DND-41 (cell line): Measurements from ENCODE around the gene DNAH17.

Source experiments
- ATAC-seq: fragments of 200-7000 bp; cut with Tn5 transposase; 3 replicates; pipeline ENCODE4 v1.9.1; 2021; ENCODE audit warnings: low read depth; ENCODE audit not compliant: insufficient read depth
- DNase-seq: peaks from one replicate; pipeline ENCODE4 v3.0.0-alpha.2; 2020
- H2AFZ ChIP-seq: 2 replicates; pipeline ENCODE4 v1.6.0; 2012; ENCODE audit warnings: low read depth, low read length
- H3K27ac ChIP-seq: 2 replicates; pipeline ENCODE4 v1.5.1; 2012; ENCODE audit warnings: low read length, inconsistent platforms
- H3K27me3 ChIP-seq: fragments of 200-600 bp; sonication (generic); 2 replicates; pipeline ENCODE4 v1.6.0; 2012; ENCODE audit warnings: low read length, mild to moderate bottlenecking, inconsistent platforms; ENCODE audit not compliant: insufficient read depth, poor library complexity
- H3K36me3 ChIP-seq: 2 replicates; pipeline ENCODE4 v1.5.1; 2012; ENCODE audit warnings: low read length, inconsistent platforms; ENCODE audit not compliant: insufficient read depth
- H3K4me1 ChIP-seq: 2 replicates; pipeline ENCODE4 v1.5.1; 2012; ENCODE audit warnings: mild to moderate bottlenecking, low read length; ENCODE audit not compliant: insufficient read depth
- H3K4me2 ChIP-seq: 2 replicates; pipeline ENCODE4 v1.6.0; 2012; ENCODE audit warnings: mild to moderate bottlenecking, moderate library complexity, low read length, inconsistent platforms; ENCODE audit not compliant: insufficient read depth
- H3K4me3 ChIP-seq, 2 experiments: fragments of 200-600 bp in 1 of 2; shearing (Covaris generic) in 1 of 2; 2 replicates each; pipeline ENCODE4 v1.5.1; 2012 to 2016; ENCODE audit warnings: inconsistent platforms in 2 of 2, low read length in 2 of 2, mild to moderate bottlenecking in 2 of 2, low read depth in 1 of 2, moderate library complexity in 1 of 2
- H3K79me2 ChIP-seq: 2 replicates; pipeline ENCODE4 v1.6.0; 2012; ENCODE audit warnings: low read length, inconsistent platforms; ENCODE audit not compliant: insufficient read depth
- H3K9ac ChIP-seq: 2 replicates; pipeline ENCODE4 v1.6.0; 2012; ENCODE audit warnings: low read depth, mild to moderate bottlenecking, inconsistent platforms, low read length, moderate library complexity
- H3K9me3 ChIP-seq: 2 replicates; pipeline ENCODE4 v1.5.1; 2012; ENCODE audit warnings: low read length, moderate library complexity, mild to moderate bottlenecking, inconsistent platforms; ENCODE audit not compliant: insufficient read depth, severe bottlenecking
- H4K20me1 ChIP-seq: 2 replicates; pipeline ENCODE4 v1.6.0; 2012; ENCODE audit warnings: low read length; ENCODE audit not compliant: insufficient read depth
- CTCF ChIP-seq: IDR thresholded peaks from 2 replicates; pipeline ENCODE4 v1.5.1; 2012; ENCODE audit warnings: borderline replicate concordance, low read length, moderate library complexity, mild to moderate bottlenecking; ENCODE audit not compliant: poor library complexity, severe bottlenecking; ENCODE audit errors: extremely low read depth
- EZH2 ChIP-seq: IDR thresholded peaks from 3 replicates; pipeline ENCODE4 v1.6.1; 2012; ENCODE audit warnings: borderline replicate concordance, low read depth, mild to moderate bottlenecking, moderate library complexity, low read length, inconsistent platforms; ENCODE audit not compliant: severe bottlenecking

The DNAH17 gene

GRCh38 chr17:78437508-78438169 is 139.6 kb downstream of the DNAH17 start:
- H3K27ac ChIP-seq: no peak overlapping the region
- DNase-seq: no peak

GRCh38 chr17:78435330-78436005 is 141.7 kb downstream of the DNAH17 start:
- TF ChIP-seq CTCF: no peak
- no peak for TF ChIP-seq EZH2
- Histone ChIP-seq H2AFZ (no peak overlapping the region), H3K9me3 (no peaks in the 10 kb centered on the region), H3K9ac (no peak overlapping the region), H3K36me3 (no peaks in the 10 kb centered on the region), H3K79me2 (no peaks in the 10 kb centered on the region), H3K4me3 (no peak overlapping the region), H3K27me3 (no peaks in the 10 kb centered on the region), H3K4me1 (no peaks in the 10 kb centered on the region), H3K4me2 (no peak overlapping the region), H3K27ac (no peak overlapping the region), H4K20me1 (no peaks in the 10 kb centered on the region; the same call in 1 of the 2 replicates)
- ATAC-seq (no peak), DNase-seq (no peak)

More at GRCh38 chr17:78437508-78438169, 139.6 kb downstream of the DNAH17 start:
- Histone ChIP-seq H3K4me3 (no peak overlapping the region), H3K79me2 (no peaks in the 10 kb centered on the region), H3K9me3 (no peaks in the 10 kb centered on the region), H3K4me1 (no peaks in the 10 kb centered on the region), H2AFZ (no peak overlapping the region), H4K20me1 (no peaks in the 10 kb centered on the region; the same call in 1 of the 2 replicates), H3K9ac (no peak overlapping the region), H3K36me3 (no peaks in the 10 kb centered on the region), H3K4me2 (no peak overlapping the region), H3K27me3 (no peaks in the 10 kb centered on the region)
- 0 out of 3 replicates have a peak, but pooled peaks have one; percentile 6 for ATAC-seq
- TF ChIP-seq EZH2 (no peak), CTCF (no peak)

- H4K20me1 ChIP-seq: no peaks in the 10 kb centered on the region; the same call in 1 of the 2 replicates
- no peak for DNase-seq
Observed at GRCh38 chr17:78434455-78435329, 142.5 kb downstream of the DNAH17 start.

More at GRCh38 chr17:78434455-78435329, 142.5 kb downstream of the DNAH17 start:
- Histone ChIP-seq H2AFZ (no peak overlapping the region), H3K9ac (no peak overlapping the region), H3K79me2 (no peaks in the 10 kb centered on the region), H3K27me3 (no peaks in the 10 kb centered on the region), H3K36me3 (peaks cover 1% of the 10 kb centered on the region; the same call in 1 of the 2 replicates), H3K4me2 (no peak overlapping the region), H3K4me3 (no peak overlapping the region), H3K27ac (no peak overlapping the region), H3K4me1 (no peaks in the 10 kb centered on the region), H3K9me3 (no peaks in the 10 kb centered on the region)
- TF ChIP-seq EZH2 (no peak), CTCF (no peak)
- no peak for ATAC-seq
